IPS-NIHi11 (cell line): Measurements from ENCODE around the gene TNIP1.

Source experiments
- DNase-seq: peaks from one replicate; pipeline ENCODE4 v3.0.0; 2012; ENCODE audit warnings: mixed read lengths, low spot score

TNIP1 gene

GRCh38 chr5:151105561-151105960 lies 24.7 kb upstream of the TNIP1 start:
- no peak for DNase-seq

- DNase-seq: no peak
Observed at GRCh38 chr5:151104795-151105194, 24.0 kb upstream of the TNIP1 start.

GRCh38 chr5:151101746-151102145 lies 20.9 kb upstream of the TNIP1 start:
- no peak for DNase-seq

- DNase-seq: no peak
Observed at GRCh38 chr5:151101151-151101550, 20.3 kb upstream of the TNIP1 start.

- DNase-seq: no peak
Observed at GRCh38 chr5:151100681-151101080, 19.8 kb upstream of the TNIP1 start.

- DNase-seq: no peak
Observed at GRCh38 chr5:151098768-151099121, 17.9 kb upstream of the TNIP1 start.

GRCh38 chr5:151097820-151098767 lies 17.3 kb upstream of the TNIP1 start:
- DNase-seq: no peak

- DNase-seq: no peak
Observed at GRCh38 chr5:151097061-151097460, 16.2 kb upstream of the TNIP1 start.

GRCh38 chr5:151096001-151096373 lies 15.2 kb upstream of the TNIP1 start:
- no peak for DNase-seq

GRCh38 chr5:151095341-151096000 lies 14.6 kb upstream of the TNIP1 start:
- DNase-seq: no peak

- no peak for DNase-seq
Observed at GRCh38 chr5:151094852-151095245, 14.0 kb upstream of the TNIP1 start.

- no peak for DNase-seq
Observed at GRCh38 chr5:151094030-151094851, 13.4 kb upstream of the TNIP1 start.

GRCh38 chr5:151093476-151093889 lies 12.6 kb upstream of the TNIP1 start:
- no peak for DNase-seq

GRCh38 chr5:151092762-151093161 lies 11.9 kb upstream of the TNIP1 start:
- no peak for DNase-seq

- no peak for DNase-seq
Observed at GRCh38 chr5:151089726-151090125, 8.9 kb upstream of the TNIP1 start.

GRCh38 chr5:151088986-151089385 lies 8.2 kb upstream of the TNIP1 start:
- no peak for DNase-seq

GRCh38 chr5:151087486-151087885 lies 6.7 kb upstream of the TNIP1 start:
- no peak for DNase-seq

- no peak for DNase-seq
Observed at GRCh38 chr5:151086905-151087360, 6.1 kb upstream of the TNIP1 start.

- no peak for DNase-seq
Observed at GRCh38 chr5:151086192-151086869, 5.5 kb upstream of the TNIP1 start.

- no peak for DNase-seq
Observed at GRCh38 chr5:151085517-151086041, 4.7 kb upstream of the TNIP1 start.

- no peak for DNase-seq
Observed at GRCh38 chr5:151084363-151084762, 3.5 kb upstream of the TNIP1 start.
